GM19438 (cell line): Measurements from ENCODE around the gene OR52K1.

Experiments used
- ATAC-seq: cut with Tn5 transposase; IDR thresholded peaks from one replicate; pipeline ENCODE4 v1.9.1; 2021; ENCODE audit warnings: low read depth; ENCODE audit not compliant: unreplicated experiment

Gene OR52K1

DNA sequence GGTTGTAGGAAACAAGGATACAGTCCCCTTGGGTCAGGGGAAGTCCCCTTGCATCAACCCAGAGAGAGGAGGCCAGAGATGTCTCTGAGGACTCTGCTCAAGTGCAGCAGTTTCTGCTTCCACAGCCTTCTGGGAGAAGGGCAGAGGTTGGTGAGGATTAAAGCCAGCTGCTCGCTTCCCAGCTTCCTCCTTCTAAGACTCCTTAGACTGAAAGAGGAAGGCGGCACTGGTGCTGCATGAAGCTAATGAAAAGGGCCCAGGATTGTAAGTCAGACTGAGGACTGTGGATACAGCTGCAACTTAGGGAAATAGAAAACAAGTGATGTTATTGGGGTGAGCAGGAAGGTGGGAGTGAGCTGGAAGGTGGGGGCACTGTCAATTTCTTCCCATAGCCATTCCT lies at the start of gene OR52K1:
Gene OR52K1 (plus strand): TSS at position 202 of the 400 bp plus-strand sequence. CDS start 6,255 bp downstream, outside the sequence.
- no peak for ATAC-seq

DNA sequence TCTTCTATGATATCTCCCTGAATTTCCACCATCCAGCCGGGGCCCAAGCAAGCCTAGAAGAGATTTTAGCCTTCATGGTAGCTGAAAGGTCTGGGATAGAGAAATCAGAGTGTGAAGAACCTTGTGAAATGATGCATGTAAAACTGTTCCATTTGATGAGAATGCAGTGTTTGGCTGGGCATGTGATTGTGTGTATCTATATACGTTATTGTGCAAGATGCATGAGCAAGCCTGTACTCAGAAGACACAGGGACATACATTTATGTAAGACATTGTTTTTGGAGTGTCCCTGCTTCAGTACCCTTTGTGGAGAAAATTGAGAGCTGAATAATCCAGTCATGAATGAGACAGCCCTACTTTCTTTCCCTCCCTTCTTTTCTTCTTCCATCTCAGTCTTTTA lies 48.6 kb upstream of the OR52K1 start:
- ATAC-seq: no peak

DNA sequence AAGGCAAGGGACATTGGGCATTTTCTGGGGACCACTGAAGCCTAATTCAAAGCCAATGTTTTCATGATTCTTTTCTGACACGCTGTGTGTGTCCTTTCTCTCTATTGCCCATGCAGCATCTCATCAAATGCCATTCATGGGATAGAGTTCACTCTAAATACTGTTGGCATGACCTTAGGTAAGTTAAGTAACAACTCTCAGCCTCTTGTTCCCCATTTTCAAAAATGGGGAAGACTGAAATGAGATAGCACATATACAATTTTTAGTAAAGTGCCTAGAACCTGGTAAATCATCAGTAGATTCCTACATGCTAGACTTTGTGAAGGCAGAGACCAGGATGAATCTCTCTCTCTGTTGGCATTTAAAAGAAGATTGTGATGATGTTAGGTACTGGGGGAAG lies 46.0 kb upstream of the OR52K1 start:
- no peak for ATAC-seq

DNA sequence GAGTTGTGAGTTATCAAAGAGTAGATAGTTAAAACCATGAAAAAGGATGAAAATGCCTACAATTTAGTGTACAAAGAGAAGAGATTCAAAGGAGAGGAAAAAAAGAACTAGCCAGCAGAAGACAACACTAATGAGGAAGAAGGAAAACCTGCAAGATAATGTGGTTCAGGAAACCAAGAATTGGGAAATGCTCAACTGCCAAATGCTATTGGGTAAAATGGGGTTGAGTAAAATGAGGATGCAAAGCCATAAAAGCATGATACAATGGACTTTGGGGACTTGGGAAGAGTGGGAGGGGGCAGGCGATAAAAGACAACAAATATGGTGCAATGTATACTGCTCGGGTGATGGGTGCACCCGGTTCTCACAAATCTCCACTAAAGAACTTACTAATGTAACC lies 40.9 kb upstream of the OR52K1 start:
- ATAC-seq: no peak

DNA sequence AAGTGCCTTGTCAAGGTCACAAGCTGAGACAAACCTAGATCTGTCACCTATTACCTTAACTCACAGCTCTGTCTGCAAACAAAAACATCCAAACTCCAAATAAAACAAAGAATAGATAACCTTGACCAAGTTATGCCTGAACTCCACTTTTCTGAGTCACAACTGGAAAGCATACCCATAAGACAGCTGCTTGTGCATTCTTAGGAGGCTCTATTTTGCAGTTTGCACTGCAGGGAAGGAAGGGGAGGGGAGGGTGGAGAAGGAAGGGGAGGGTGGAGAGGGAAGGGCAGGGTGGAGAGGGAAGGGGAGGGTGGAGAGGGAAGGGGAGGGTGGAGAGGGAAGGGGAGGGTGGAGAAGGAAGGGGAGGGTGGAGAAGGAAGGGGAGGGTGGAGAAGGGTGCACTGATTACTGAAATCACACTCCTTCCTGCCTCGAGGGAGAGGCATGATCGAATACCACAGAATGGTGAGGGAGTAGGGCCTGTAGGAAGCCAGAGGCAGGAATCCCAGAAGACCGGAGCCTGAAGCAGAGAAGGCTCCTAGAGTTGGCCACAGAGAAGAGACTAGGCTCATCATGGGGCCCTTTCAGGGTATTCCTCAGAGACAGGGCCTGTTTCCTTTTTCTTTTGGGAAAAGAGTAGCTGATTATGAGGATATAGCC lies 39.1 kb upstream of the OR52K1 start:
- ATAC-seq: no peak

DNA sequence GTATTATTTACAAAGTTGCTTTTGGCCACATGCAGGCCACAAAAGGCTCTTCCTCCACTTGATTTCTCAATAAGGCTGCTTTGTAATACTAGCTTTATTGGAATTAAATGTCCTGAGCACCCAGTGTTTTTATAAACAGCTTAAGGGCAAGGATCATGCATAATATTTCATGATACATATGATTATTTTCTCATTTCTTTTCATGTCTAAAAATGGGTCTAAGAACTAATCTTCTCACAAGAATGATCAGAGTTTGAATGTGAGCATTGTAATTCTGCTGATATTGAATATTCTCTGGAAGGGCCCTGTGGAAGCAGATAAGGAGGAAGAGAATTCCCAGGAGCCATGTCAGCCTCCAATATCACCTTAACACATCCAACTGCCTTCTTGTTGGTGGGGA lies 33.5 kb upstream of the OR52K1 start, which contains the start of gene OR52K2:
Gene OR52K2 (plus strand): TSS at position 301 of the 400 bp plus-strand sequence. CDS start 45 bp downstream, at position 346.
- ATAC-seq: no peak

- no peak for ATAC-seq
These were observed 29.3 kb upstream of the OR52K1 start for GRCh38 chr11:4453118-4453517.

GRCh38 chr11:4454021-4454420 lies 28.4 kb upstream of the OR52K1 start:
- ATAC-seq: no peak

DNA sequence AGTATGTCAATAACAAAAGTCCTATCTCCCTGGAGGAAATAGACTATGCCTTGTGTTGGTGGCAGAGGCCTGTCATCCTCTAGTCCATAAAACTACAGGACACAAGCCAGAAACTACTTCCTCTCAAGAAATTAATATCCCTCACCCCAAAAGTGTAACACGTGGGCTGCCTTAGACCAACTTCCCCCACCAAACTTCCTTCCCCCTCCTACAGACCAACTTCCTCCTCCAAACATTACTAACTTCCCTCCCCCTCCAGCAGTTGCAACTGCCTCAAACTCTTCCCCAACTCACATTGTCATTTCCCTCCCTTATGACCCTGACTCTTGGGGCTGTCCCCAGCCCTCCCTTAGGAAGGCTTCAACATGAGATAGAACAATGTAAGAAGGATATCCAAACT lies 27.0 kb upstream of the OR52K1 start:
- no peak for ATAC-seq

GRCh38 chr11:4459500-4459899 lies 22.9 kb upstream of the OR52K1 start:
- ATAC-seq: peak; percentile 87

DNA sequence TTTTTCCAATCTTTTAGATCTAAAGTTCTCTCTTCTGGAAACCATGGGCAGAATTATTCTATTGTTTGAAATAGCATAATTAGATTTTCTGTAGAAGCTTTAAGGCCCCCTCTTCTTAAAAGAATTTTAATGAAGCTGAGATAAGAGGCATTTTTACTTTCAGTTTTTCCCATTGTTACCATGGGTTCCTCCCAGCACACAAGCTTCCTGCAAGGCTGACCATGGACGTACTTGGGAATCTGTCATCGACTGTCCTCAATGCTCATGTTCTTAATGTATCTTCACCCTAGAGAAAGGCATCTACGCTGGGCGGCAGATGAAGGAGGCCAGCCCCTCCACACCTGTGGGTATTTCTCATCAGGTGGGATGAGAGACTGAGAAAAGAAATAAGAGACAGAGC lies 22.3 kb upstream of the OR52K1 start:
- ATAC-seq: no peak

- no peak for ATAC-seq
These were observed 18.0 kb upstream of the OR52K1 start for GRCh38 chr11:4464216-4465159.

DNA sequence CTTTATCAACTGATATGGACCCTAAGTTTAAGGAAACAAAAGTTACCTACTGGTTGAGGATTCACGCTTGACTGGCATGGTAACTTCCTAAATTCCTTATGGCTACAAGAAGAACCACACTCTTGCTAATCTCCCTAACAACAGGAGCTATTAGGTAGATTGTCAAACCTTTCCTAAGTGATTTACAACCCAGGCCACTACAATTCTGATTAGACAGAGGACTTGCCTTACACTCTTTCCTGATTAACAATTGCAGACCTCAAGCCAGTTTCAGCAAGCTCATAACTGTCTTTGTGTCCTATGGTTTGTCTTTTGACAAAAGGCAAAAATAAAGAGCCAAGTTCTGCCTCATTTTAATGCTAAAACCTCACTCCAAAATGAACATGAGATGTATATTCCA lies 17.0 kb upstream of the OR52K1 start:
- no peak for ATAC-seq

GRCh38 chr11:4466131-4466870 lies 16.1 kb upstream of the OR52K1 start:
- no peak for ATAC-seq

DNA sequence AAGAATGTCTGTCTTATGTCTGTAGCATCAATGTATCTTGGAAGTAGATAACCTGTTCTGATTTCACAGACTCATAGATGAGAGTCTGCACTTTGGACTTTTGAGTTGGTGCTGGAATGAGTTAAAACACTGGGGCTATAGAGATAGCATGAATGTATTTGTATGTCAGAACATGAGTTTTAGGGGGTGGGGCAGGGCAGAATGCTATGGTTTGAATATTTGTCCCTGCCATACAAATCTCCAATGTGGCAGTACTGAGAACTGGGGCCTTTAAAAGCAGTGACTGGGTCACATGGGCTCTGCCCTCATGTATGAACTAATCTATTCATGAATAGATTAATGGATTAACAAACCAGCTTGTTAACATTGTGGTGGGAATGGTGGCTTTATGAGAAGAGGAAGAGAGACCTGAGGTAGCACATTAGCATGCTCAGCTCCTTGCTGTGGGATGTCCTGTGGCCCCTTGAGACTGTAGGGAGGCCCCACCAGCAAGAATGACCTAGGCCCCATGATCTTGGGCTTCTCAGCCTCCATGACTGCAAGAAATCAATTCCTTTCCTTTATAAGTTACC lies 15.5 kb upstream of the OR52K1 start:
- ATAC-seq: peak; percentile 81

GRCh38 chr11:4467811-4468606 lies 14.4 kb upstream of the OR52K1 start:
- ATAC-seq: no peak

GRCh38 chr11:4479644-4480043 lies 2.8 kb upstream of the OR52K1 start:
- ATAC-seq: no peak

- ATAC-seq: no peak
These were observed 1.7 kb upstream of the OR52K1 start for GRCh38 chr11:4480577-4481239.

- no peak for ATAC-seq
These were observed 1.2 kb upstream of the OR52K1 start for GRCh38 chr11:4481240-4481582.
